K562 (cell line): ENCODE data around the gene MAP2K4. TPM values are rescaled to one million over a fixed set of nuclear protein-coding genes. Genes with fewer than 3 reads are reported as not detected.

ENCODE experiments used
- IRF2 ChIP-seq: sonication (generic); formaldehyde crosslinking; IDR thresholded peaks from 2 replicates; pipeline ENCODE4 v1.8.1; 2022; ENCODE audit warnings: mild to moderate bottlenecking, missing genetic modification reagents
- MCM2 ChIP-seq: fragments of 450-650 bp; IDR thresholded peaks from 2 replicates; pipeline ENCODE4 v1.6.1; 2017; ENCODE audit warnings: low read depth, mild to moderate bottlenecking
- NCOA4 ChIP-seq: fragments of 450-650 bp; IDR thresholded peaks from 2 replicates; pipeline ENCODE4 v1.6.1; 2018; ENCODE audit warnings: mild to moderate bottlenecking; ENCODE audit not compliant: partially characterized antibody
- POLR2G ChIP-seq: fragments of 200-400 bp; formaldehyde crosslinking; IDR thresholded peaks from 2 replicates; pipeline ENCODE4 v1.6.1; 2017; ENCODE audit warnings: low read depth, mild to moderate bottlenecking, antibody characterized with exemption, low read length, moderate library complexity
- POLR3G ChIP-seq: IDR thresholded peaks from 2 replicates; pipeline ENCODE4 v1.6.1; 2011; ENCODE audit not compliant: insufficient read length, insufficient replicate concordance; ENCODE audit errors: extremely low read depth
- SAP30 ChIP-seq: fragments of 200-600 bp; sonication (generic); IDR thresholded peaks from 2 replicates; pipeline ENCODE4 v1.6.1; 2012; ENCODE audit warnings: borderline replicate concordance, low read depth, mild to moderate bottlenecking, moderate library complexity, low read length, control low read depth, inconsistent platforms; ENCODE audit not compliant: insufficient read depth, poor library complexity, severe bottlenecking
- ZC3H8 ChIP-seq: fragments of 450-650 bp; IDR thresholded peaks from 2 replicates; pipeline ENCODE4 v1.6.1; 2017
- ZNF146 ChIP-seq: IDR thresholded peaks from one replicate; pipeline ENCODE4 v1.6.1; 2018; ENCODE audit warnings: missing compliant biosample characterization; ENCODE audit not compliant: unreplicated experiment
- ZNF778 ChIP-seq: fragments of 450-650 bp; formaldehyde crosslinking; IDR thresholded peaks from 2 replicates; pipeline ENCODE4 v1.4.0; 2020; ENCODE audit warnings: mild to moderate bottlenecking, moderate library complexity
- polyA plus RNA-seq, 8 experiments: library from polyadenylated mRNA; depleted of rRNA in 4 of 8; stranded (reverse) in 5 of 8; unstranded in 3 of 8; fragments of >200 nt; fragmentation: Nextera tagmentation in 2 of 8; fragmentation: Illumina TruSeq in 1 of 8; extraction: Ambion mirVana in 2 of 8; extraction: Trizol in 1 of 8; gene quantifications; 2 replicates each; pipeline versions ENCODE4 v1.2.1 to v1.2.3, GENCODE V29; 2011 to 2014; ENCODE audit warnings: inconsistent platforms in 1 of 8, missing spikeins in 1 of 8
- total RNA-seq, 7 experiments: library from RNA; depleted of rRNA in 6 of 7; stranded (reverse); fragments of >200 nt in 6 of 7; fragmentation: Illumina TruSeq in 2 of 7; extraction: Trizol in 2 of 7; gene quantifications; 2 replicates each; pipeline versions ENCODE4 v1.2.1 to v1.2.3, GENCODE V29; 2011 to 2021; ENCODE audit warnings: low replicate concordance in 1 of 7
- TF ChIP-seq, protein P1 (sequence below): fragments of 450-650 bp; formaldehyde crosslinking; IDR thresholded peaks from 2 replicates; pipeline ENCODE4 v1.4.0; 2022; ENCODE audit warnings: mild to moderate bottlenecking, moderate library complexity
- TF ChIP-seq, protein P2 (sequence below): fragments of 450-650 bp; IDR thresholded peaks from 2 replicates; pipeline ENCODE4 v1.6.1; 2016; ENCODE audit warnings: mild to moderate bottlenecking, moderate library complexity
- TF ChIP-seq, protein P3 (sequence below): fragments of 250-450 bp; sonication (Bioruptor Pico); IDR thresholded peaks from 2 replicates; pipeline ENCODE4 v1.5.0; 2021

The MAP2K4 gene
- total and polyA plus RNA-seq, 9 of the 15 experiments (the other 6 are each of a cell fraction or from before 2014, with no cell fraction given): 3.0 to 15.9 (median 10.8) TPM

DNA sequence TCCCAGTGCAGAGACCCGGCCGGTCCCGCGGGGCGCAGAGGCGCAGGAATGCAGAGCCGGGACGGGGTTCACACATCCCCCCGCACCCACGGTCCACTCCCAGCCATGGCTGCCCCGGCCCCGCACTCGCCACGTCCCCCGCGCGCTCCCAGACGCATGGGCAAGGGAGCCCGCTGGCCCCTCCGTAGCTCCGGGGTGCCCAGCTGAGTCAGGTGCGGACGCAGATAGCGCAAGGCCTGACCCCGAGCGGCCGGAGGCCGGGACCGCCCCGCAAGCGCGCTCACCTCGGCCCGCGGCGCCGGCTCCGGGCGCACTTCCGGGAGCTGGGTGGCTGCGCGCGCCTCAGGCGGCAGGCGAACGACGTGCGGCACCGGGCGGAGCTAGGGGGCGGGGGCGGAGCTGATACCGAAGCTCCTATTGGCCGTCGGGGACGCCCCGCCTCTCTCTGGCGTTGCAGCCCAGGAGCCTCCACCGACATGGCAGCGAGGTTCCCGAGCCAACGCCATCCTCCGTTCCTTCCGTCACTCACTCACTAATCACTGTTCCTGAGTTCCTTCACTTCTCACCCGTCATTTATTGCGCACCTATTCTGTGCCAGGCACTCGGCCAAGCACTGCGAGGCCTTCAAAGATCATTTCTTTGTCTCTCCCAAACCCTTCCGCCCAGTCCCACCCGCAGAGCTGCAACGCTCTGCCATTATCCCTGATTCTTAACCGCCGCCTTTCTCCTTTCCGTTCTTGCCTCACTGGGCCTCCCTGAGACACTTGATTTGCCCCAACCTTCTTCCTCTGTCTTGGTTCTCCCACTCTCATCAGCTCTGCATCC is 23.3 kb upstream of the MAP2K4 start, which contains the start of gene ZNF18 (continued):
- no peak for TF ChIP-seq ZNF778 (CRISPR knock-in tag)
- TF ChIP-seq, protein P1, sequence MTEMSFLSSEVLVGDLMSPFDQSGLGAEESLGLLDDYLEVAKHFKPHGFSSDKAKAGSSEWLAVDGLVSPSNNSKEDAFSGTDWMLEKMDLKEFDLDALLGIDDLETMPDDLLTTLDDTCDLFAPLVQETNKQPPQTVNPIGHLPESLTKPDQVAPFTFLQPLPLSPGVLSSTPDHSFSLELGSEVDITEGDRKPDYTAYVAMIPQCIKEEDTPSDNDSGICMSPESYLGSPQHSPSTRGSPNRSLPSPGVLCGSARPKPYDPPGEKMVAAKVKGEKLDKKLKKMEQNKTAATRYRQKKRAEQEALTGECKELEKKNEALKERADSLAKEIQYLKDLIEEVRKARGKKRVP (CRISPR knock-in tag): no peak
- TF ChIP-seq POLR2G: peak; percentile 93
- TF ChIP-seq NCOA4: no peak
- TF ChIP-seq POLR3G: no peak
- TF ChIP-seq, protein P2, sequence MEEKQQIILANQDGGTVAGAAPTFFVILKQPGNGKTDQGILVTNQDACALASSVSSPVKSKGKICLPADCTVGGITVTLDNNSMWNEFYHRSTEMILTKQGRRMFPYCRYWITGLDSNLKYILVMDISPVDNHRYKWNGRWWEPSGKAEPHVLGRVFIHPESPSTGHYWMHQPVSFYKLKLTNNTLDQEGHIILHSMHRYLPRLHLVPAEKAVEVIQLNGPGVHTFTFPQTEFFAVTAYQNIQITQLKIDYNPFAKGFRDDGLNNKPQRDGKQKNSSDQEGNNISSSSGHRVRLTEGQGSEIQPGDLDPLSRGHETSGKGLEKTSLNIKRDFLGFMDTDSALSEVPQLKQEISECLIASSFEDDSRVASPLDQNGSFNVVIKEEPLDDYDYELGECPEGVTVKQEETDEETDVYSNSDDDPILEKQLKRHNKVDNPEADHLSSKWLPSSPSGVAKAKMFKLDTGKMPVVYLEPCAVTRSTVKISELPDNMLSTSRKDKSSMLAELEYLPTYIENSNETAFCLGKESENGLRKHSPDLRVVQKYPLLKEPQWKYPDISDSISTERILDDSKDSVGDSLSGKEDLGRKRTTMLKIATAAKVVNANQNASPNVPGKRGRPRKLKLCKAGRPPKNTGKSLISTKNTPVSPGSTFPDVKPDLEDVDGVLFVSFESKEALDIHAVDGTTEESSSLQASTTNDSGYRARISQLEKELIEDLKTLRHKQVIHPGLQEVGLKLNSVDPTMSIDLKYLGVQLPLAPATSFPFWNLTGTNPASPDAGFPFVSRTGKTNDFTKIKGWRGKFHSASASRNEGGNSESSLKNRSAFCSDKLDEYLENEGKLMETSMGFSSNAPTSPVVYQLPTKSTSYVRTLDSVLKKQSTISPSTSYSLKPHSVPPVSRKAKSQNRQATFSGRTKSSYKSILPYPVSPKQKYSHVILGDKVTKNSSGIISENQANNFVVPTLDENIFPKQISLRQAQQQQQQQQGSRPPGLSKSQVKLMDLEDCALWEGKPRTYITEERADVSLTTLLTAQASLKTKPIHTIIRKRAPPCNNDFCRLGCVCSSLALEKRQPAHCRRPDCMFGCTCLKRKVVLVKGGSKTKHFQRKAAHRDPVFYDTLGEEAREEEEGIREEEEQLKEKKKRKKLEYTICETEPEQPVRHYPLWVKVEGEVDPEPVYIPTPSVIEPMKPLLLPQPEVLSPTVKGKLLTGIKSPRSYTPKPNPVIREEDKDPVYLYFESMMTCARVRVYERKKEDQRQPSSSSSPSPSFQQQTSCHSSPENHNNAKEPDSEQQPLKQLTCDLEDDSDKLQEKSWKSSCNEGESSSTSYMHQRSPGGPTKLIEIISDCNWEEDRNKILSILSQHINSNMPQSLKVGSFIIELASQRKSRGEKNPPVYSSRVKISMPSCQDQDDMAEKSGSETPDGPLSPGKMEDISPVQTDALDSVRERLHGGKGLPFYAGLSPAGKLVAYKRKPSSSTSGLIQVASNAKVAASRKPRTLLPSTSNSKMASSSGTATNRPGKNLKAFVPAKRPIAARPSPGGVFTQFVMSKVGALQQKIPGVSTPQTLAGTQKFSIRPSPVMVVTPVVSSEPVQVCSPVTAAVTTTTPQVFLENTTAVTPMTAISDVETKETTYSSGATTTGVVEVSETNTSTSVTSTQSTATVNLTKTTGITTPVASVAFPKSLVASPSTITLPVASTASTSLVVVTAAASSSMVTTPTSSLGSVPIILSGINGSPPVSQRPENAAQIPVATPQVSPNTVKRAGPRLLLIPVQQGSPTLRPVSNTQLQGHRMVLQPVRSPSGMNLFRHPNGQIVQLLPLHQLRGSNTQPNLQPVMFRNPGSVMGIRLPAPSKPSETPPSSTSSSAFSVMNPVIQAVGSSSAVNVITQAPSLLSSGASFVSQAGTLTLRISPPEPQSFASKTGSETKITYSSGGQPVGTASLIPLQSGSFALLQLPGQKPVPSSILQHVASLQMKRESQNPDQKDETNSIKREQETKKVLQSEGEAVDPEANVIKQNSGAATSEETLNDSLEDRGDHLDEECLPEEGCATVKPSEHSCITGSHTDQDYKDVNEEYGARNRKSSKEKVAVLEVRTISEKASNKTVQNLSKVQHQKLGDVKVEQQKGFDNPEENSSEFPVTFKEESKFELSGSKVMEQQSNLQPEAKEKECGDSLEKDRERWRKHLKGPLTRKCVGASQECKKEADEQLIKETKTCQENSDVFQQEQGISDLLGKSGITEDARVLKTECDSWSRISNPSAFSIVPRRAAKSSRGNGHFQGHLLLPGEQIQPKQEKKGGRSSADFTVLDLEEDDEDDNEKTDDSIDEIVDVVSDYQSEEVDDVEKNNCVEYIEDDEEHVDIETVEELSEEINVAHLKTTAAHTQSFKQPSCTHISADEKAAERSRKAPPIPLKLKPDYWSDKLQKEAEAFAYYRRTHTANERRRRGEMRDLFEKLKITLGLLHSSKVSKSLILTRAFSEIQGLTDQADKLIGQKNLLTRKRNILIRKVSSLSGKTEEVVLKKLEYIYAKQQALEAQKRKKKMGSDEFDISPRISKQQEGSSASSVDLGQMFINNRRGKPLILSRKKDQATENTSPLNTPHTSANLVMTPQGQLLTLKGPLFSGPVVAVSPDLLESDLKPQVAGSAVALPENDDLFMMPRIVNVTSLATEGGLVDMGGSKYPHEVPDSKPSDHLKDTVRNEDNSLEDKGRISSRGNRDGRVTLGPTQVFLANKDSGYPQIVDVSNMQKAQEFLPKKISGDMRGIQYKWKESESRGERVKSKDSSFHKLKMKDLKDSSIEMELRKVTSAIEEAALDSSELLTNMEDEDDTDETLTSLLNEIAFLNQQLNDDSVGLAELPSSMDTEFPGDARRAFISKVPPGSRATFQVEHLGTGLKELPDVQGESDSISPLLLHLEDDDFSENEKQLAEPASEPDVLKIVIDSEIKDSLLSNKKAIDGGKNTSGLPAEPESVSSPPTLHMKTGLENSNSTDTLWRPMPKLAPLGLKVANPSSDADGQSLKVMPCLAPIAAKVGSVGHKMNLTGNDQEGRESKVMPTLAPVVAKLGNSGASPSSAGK: no peak
- no peak for TF ChIP-seq MCM2
- no peak for TF ChIP-seq ZC3H8
- no peak for TF ChIP-seq IRF2 (CRISPR knock-in tag)
- TF ChIP-seq ZNF146 (CRISPR knock-in tag): no peak
- peak; percentile 49 for TF ChIP-seq SAP30
- TF ChIP-seq, protein P3, sequence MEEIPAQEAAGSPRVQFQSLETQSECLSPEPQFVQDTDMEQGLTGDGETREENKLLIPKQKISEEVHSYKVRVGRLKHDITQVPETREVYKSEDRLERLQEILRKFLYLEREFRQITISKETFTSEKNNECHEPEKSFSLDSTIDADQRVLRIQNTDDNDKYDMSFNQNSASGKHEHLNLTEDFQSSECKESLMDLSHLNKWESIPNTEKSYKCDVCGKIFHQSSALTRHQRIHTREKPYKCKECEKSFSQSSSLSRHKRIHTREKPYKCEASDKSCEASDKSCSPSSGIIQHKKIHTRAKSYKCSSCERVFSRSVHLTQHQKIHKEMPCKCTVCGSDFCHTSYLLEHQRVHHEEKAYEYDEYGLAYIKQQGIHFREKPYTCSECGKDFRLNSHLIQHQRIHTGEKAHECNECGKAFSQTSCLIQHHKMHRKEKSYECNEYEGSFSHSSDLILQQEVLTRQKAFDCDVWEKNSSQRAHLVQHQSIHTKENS (CRISPR knock-in tag): no peak
